Stimulated activated CD4-positive, alpha-beta T cell treated with anti-CD3 and anti-CD28 coated beads, Interleukin-12 subunit alpha, Interleukin-12 subunit beta, amount 100 ng/mL, for 48 hours (primary cell): ENCODE data around the gene CCDC74B.
"Not testable (repeated sequence)": the region's sequence is repeated elsewhere in the genome, so short reads cannot be mapped to it uniquely, and the experiment has no call there.

Experiments used
- DNase-seq, 3 donors: peaks; one replicate each; pipeline ENCODE4 v3.0.0-alpha.2; 2020; ENCODE audit warnings: low read depth in 2 of 3, low spot score in 1 of 3

The CCDC74B gene

GRCh38 chr2:130166611-130167010 is 21.7 kb upstream of the CCDC74B start:
- not testable (repeated sequence) for DNase-seq

GRCh38 chr2:130165293-130166016 is 20.5 kb upstream of the CCDC74B start:
- DNase-seq = no peak

- no peak for DNase-seq
Observed at GRCh38 chr2:130162968-130163367, 18.1 kb upstream of the CCDC74B start.

GRCh38 chr2:130162486-130162885 is 17.6 kb upstream of the CCDC74B start:
- DNase-seq = not testable (repeated sequence)

GRCh38 chr2:130160838-130161705 is 16.2 kb upstream of the CCDC74B start:
- not testable (repeated sequence) for DNase-seq

GRCh38 chr2:130160131-130160530 is 15.2 kb upstream of the CCDC74B start:
- no peak for DNase-seq

GRCh38 chr2:130159376-130159775 is 14.5 kb upstream of the CCDC74B start:
- not testable (repeated sequence) for DNase-seq

GRCh38 chr2:130158631-130159030 is 13.7 kb upstream of the CCDC74B start:
- no peak for DNase-seq

- not testable (repeated sequence) for DNase-seq
Observed at GRCh38 chr2:130157825-130158514, 13.1 kb upstream of the CCDC74B start.

GRCh38 chr2:130157354-130157753 is 12.4 kb upstream of the CCDC74B start:
- not testable (repeated sequence) for DNase-seq

- DNase-seq = no peak
Observed at GRCh38 chr2:130156624-130157004, 11.7 kb upstream of the CCDC74B start.

GRCh38 chr2:130155956-130156623 is 11.2 kb upstream of the CCDC74B start:
- DNase-seq = not testable (repeated sequence)

GRCh38 chr2:130154773-130155765 is 10.2 kb upstream of the CCDC74B start:
- DNase-seq = no peak

- not testable (repeated sequence) for DNase-seq
Observed at GRCh38 chr2:130154423-130154770, 9.5 kb upstream of the CCDC74B start.

- DNase-seq = not testable (repeated sequence)
Observed at GRCh38 chr2:130153721-130154422, 9.0 kb upstream of the CCDC74B start.

GRCh38 chr2:130152816-130153595 is 8.1 kb upstream of the CCDC74B start:
- DNase-seq = no peak

GRCh38 chr2:130152136-130152815 is 7.4 kb upstream of the CCDC74B start:
- not testable (repeated sequence) for DNase-seq

GRCh38 chr2:130151145-130151512 is 6.2 kb upstream of the CCDC74B start:
- not testable (repeated sequence) for DNase-seq
